GM19395 (cell line): ENCODE measurements around the gene RITA1.

ENCODE experiments used
- ATAC-seq: cut with Tn5 transposase; IDR thresholded peaks from one replicate; pipeline ENCODE4 v1.9.1; 2021; ENCODE audit warnings: mild to moderate bottlenecking, moderate library complexity; ENCODE audit not compliant: unreplicated experiment

RITA1 gene

GRCh38 chr12:113227686-113228391 is 42.3 kb downstream of the RITA1 start:
- ATAC-seq = no peak

GRCh38 chr12:113228394-113229028 is 43.0 kb downstream of the RITA1 start:
- ATAC-seq = no peak

GRCh38 chr12:113230315-113231234 is 45.1 kb downstream of the RITA1 start:
- ATAC-seq = peak; percentile 13

- no peak for ATAC-seq
Measured at GRCh38 chr12:113231235-113232088, 45.9 kb downstream of the RITA1 start.

GRCh38 chr12:113232089-113232839 is 46.7 kb downstream of the RITA1 start:
- ATAC-seq = no peak

- peak; percentile 65 for ATAC-seq
Measured at GRCh38 chr12:113232840-113233585, 47.5 kb downstream of the RITA1 start.

GRCh38 chr12:113233967-113234366 is 48.4 kb downstream of the RITA1 start:
- no peak for ATAC-seq

- no peak for ATAC-seq
Measured at GRCh38 chr12:113234483-113234882, 49.0 kb downstream of the RITA1 start.

GRCh38 chr12:113235976-113236375 is 50.5 kb downstream of the RITA1 start:
- no peak for ATAC-seq

GRCh38 chr12:113236539-113237399 is 51.2 kb downstream of the RITA1 start:
- no peak for ATAC-seq

GRCh38 chr12:113237748-113238147 is 52.2 kb downstream of the RITA1 start:
- no peak for ATAC-seq

- ATAC-seq = no peak
Measured at GRCh38 chr12:113238309-113238708, 52.8 kb downstream of the RITA1 start.

GRCh38 chr12:113239288-113239771 is 53.8 kb downstream of the RITA1 start:
- ATAC-seq = no peak

GRCh38 chr12:113239811-113240331 is 54.4 kb downstream of the RITA1 start:
- no peak for ATAC-seq

GRCh38 chr12:113240395-113240794 is 54.9 kb downstream of the RITA1 start:
- no peak for ATAC-seq

GRCh38 chr12:113241191-113242025 is 55.9 kb downstream of the RITA1 start:
- no peak for ATAC-seq
